PC-9 (cell line): ENCODE data around the gene DST. TPM values are rescaled to one million over a fixed set of nuclear protein-coding genes. Genes with fewer than 3 reads are reported as not detected.

Experiments used
- BruUV-seq: library from RNA; stranded (reverse); fragments of 400-500 nt; replicated peaks from 2 replicates; lab custom pipeline; 2021; lab: Mats Ljungman, UMichigan
- CTCF ChIA-PET: fragments of 300-600 bp; sonication (Branson Sonifier 250); formaldehyde crosslinking; loops from one replicate; lab custom pipeline; 2022; ENCODE audit warnings: antibody characterized with exemption; lab: Charles Lee
- POLR2A ChIA-PET: fragments of 300-600 bp; sonication (Branson Sonifier 250); formaldehyde crosslinking; loops from one replicate; lab custom pipeline; 2022; ENCODE audit warnings: antibody characterized with exemption; ENCODE audit not compliant: unreplicated experiment; lab: Charles Lee
- DNase-seq, 2 experiments: peaks; one replicate each; pipeline versions ENCODE4 v3.0.0 to v3.0.0-alpha.2; 2015 to 2022; ENCODE audit warnings: mixed read lengths in 1 of 2
- H2AFZ ChIP-seq: fragments of 200-600 bp; sonication (generic); 2 replicates; pipeline ENCODE4 v1.8.1; 2017; ENCODE audit warnings: antibody characterized with exemption
- H3F3A ChIP-seq: fragments of 200-600 bp; sonication (generic); 2 replicates; pipeline ENCODE4 v1.8.1; 2017; ENCODE audit warnings: antibody characterized with exemption, mild to moderate bottlenecking, low read depth; ENCODE audit not compliant: insufficient read depth
- H3K27ac ChIP-seq: fragments of 200-600 bp; sonication (generic); 2 replicates; pipeline ENCODE4 v1.6.1; 2016; ENCODE audit warnings: mixed run types
- H3K27me3 ChIP-seq: fragments of 200-600 bp; sonication (generic); 2 replicates; pipeline ENCODE4 v1.6.1; 2016; ENCODE audit warnings: low read depth, mixed run types; ENCODE audit not compliant: insufficient read depth
- H3K36me3 ChIP-seq: fragments of 200-600 bp; sonication (generic); 2 replicates; pipeline ENCODE4 v1.6.1; 2016; ENCODE audit warnings: low read depth, mixed run types
- H3K4me1 ChIP-seq: fragments of 200-600 bp; sonication (generic); replicated peaks from 2 replicates; pipeline ENCODE4 v1.6.1; 2016; ENCODE audit warnings: mixed run types; ENCODE audit not compliant: insufficient read depth
- H3K4me2 ChIP-seq: fragments of 200-600 bp; sonication (generic); 2 replicates; pipeline ENCODE4 v1.6.1; 2017; ENCODE audit warnings: mixed run types
- H3K4me3 ChIP-seq: fragments of 200-600 bp; sonication (generic); 2 replicates; pipeline ENCODE4 v1.6.1; 2016; ENCODE audit warnings: mixed run types
- H3K79me2 ChIP-seq: fragments of 200-600 bp; sonication (generic); 2 replicates; pipeline ENCODE4 v1.6.1; 2017; ENCODE audit warnings: low read depth, mixed run types
- H3K9me2 ChIP-seq: fragments of 200-600 bp; sonication (generic); 2 replicates; pipeline ENCODE4 v1.8.1; 2017; ENCODE audit warnings: mild to moderate bottlenecking; ENCODE audit not compliant: insufficient read depth
- H3K9me3 ChIP-seq: fragments of 200-600 bp; sonication (generic); 2 replicates; pipeline ENCODE4 v1.8.1; 2016; ENCODE audit warnings: low read depth; ENCODE audit not compliant: insufficient read depth
- H4K20me1 ChIP-seq: fragments of 200-600 bp; sonication (generic); 2 replicates; pipeline ENCODE4 v1.8.1; 2017; ENCODE audit not compliant: insufficient read depth
- CTCF ChIP-seq: fragments of 200-600 bp; sonication (generic); conservative IDR thresholded peaks from 2 replicates; pipeline ENCODE4 v1.6.1; 2017; ENCODE audit warnings: mixed run types, antibody characterized with exemption, mild to moderate bottlenecking, moderate library complexity
- EZH2 ChIP-seq: fragments of 200-600 bp; sonication (generic); IDR thresholded peaks from 2 replicates; pipeline ENCODE4 v1.8.0; 2017; ENCODE audit warnings: antibody characterized with exemption, low read depth
- intact Hi-C: fragments of 100-400 bp; cut with micrococcal nuclease; formaldehyde crosslinking; loops from one replicate; pipeline ENCODE4 v1.10.0; 2022; ENCODE audit not compliant: unreplicated experiment
- total RNA-seq: library from RNA; stranded (reverse); gene quantifications from 2 replicates; pipeline ENCODE4 v1.2.3, GENCODE V29; 2021

The DST gene
- total RNA-seq, 1 experiment from 2014 or later = 217 TPM

- no peak overlapping the region for H2AFZ ChIP-seq
- H4K20me1 ChIP-seq = no peaks in the 10 kb centered on the region
- H3K27ac ChIP-seq = no peak overlapping the region
- no TSS peak for BruUV-seq
- no peaks in the 10 kb centered on the region for H3K9me3 ChIP-seq
- TF ChIP-seq EZH2 = no peak
- TF ChIP-seq CTCF = no peak
- H3K27me3 ChIP-seq = no peaks in the 10 kb centered on the region
- no peak for DNase-seq
- no peaks in the 10 kb centered on the region for H3K4me1 ChIP-seq
- no peaks in the 10 kb centered on the region for H3K9me2 ChIP-seq
- intact Hi-C loops = loop anchor here (10.0 kb wide), 1 partner anchor 595 kb away; no protein-coding TSS in a partner anchor
- H3K4me2 ChIP-seq = no peak overlapping the region
- ChIA-PET POLR2A (no interaction called here), CTCF (no interaction called here)
- no peak overlapping the region for H3K4me3 ChIP-seq
- no peaks in the 10 kb centered on the region for H3K79me2 ChIP-seq
- no peaks in the 10 kb centered on the region for H3F3A ChIP-seq
- peaks cover 9% of the 10 kb centered on the region; the same call in 1 of the 2 replicates for H3K36me3 ChIP-seq
Measured at GRCh38 chr6:56579155-56579851, 63.4 kb downstream of the DST start.

- H3K36me3 ChIP-seq = peaks cover 6% of the 10 kb centered on the region; the same call in 1 of the 2 replicates
- DNase-seq = no peak
- H3K27me3 ChIP-seq = no peaks in the 10 kb centered on the region
- H3K79me2 ChIP-seq = no peaks in the 10 kb centered on the region
- H4K20me1 ChIP-seq = no peaks in the 10 kb centered on the region; the same call in 1 of the 2 replicates
- intact Hi-C loops = loop anchor here (10.0 kb wide), 1 partner anchor 591 kb away; no protein-coding TSS in a partner anchor
- no peak overlapping the region for H3K4me3 ChIP-seq
- no peak overlapping the region for H2AFZ ChIP-seq
- H3K27ac ChIP-seq = no peak overlapping the region
- H3K4me1 ChIP-seq = no peaks in the 10 kb centered on the region
- no peaks in the 10 kb centered on the region for H3F3A ChIP-seq
- no TSS peak for BruUV-seq
- no peaks in the 10 kb centered on the region for H3K9me3 ChIP-seq
- ChIA-PET CTCF (no interaction called here), POLR2A (interaction anchor here (0.5 kb wide), 1 partner anchor 278 kb away, joined by 5 read pairs; no protein-coding TSS in a partner anchor)
- H3K4me2 ChIP-seq = no peak overlapping the region
- no peak for TF ChIP-seq CTCF
- no peak for TF ChIP-seq EZH2
- H3K9me2 ChIP-seq = no peaks in the 10 kb centered on the region
Measured at GRCh38 chr6:56575736-56576135, 67.0 kb downstream of the DST start.

GRCh38 chr6:56574292-56574691, 68.4 kb downstream of the DST start:
- Histone ChIP-seq H3K27ac (no peak overlapping the region), H3K9me3 (no peaks in the 10 kb centered on the region), H3K4me1 (no peaks in the 10 kb centered on the region), H3K4me2 (no peak overlapping the region), H3K79me2 (no peaks in the 10 kb centered on the region), H3K4me3 (no peak overlapping the region), H3K36me3 (peaks cover 3% of the 10 kb centered on the region; the same call in 1 of the 2 replicates), H3K27me3 (no peaks in the 10 kb centered on the region), H2AFZ (no peak overlapping the region), H4K20me1 (no peaks in the 10 kb centered on the region; the same call in 1 of the 2 replicates), H3F3A (0 out of 2 replicates have a peak, but pooled peaks cover 4% of the 10 kb centered on the region), H3K9me2 (no peaks in the 10 kb centered on the region)
- CTCF ChIA-PET = no interaction called here
- no peak for DNase-seq
- POLR2A ChIA-PET = no interaction called here
- BruUV-seq = no TSS peak
- intact Hi-C loops = loop anchor here (10.0 kb wide), 1 partner anchor 589 kb away; no protein-coding TSS in a partner anchor
- no peak for TF ChIP-seq EZH2
- TF ChIP-seq CTCF = no peak
